Esophagus muscularis mucosa (tissue), 4 donors: ENCODE measurements around the gene PCSK4. TPM values are rescaled to one million over a fixed set of nuclear protein-coding genes. Genes with fewer than 3 reads are reported as not detected.
A peak's percentile ranks its signal among the peaks of the same experiment; 100 is the strongest.

Experiments
- DNase-seq: peaks from one replicate; pipeline ENCODE4 v3.0.0-alpha.2; 2017; ENCODE audit errors: extremely low spot score
- H3K27ac ChIP-seq, 4 donors: fragments of 200-600 bp; sonication (generic); replicated peaks in 1 of 4; 1 replicate in 3 of 4; 2 replicates in 1 of 4; pipeline ENCODE4 v1.5.1; 2016 to 2019; ENCODE audit warnings: mild to moderate bottlenecking in 1 of 4
- H3K27me3 ChIP-seq, 4 donors: fragments of 200-600 bp; sonication (generic); one replicate each; pipeline versions ENCODE4 v1.5.1 to v1.6.0; 2016 to 2019
- H3K36me3 ChIP-seq, 4 donors: fragments of 200-600 bp; sonication (generic); one replicate each; pipeline ENCODE4 v1.5.1; 2016 to 2019
- H3K4me1 ChIP-seq, 4 donors: fragments of 200-600 bp; sonication (generic); one replicate each; pipeline ENCODE4 v1.5.1; 2016 to 2019
- H3K4me3 ChIP-seq, 4 donors: fragments of 200-600 bp; sonication (generic); 1 replicate in 2 of 4; 2 replicates in 2 of 4; pipeline ENCODE4 v1.5.1; 2016 to 2019; ENCODE audit warnings: mild to moderate bottlenecking in 4 of 4, moderate library complexity in 1 of 4
- H3K9me3 ChIP-seq, 4 donors: fragments of 200-600 bp; sonication (generic); 1 replicate in 3 of 4; 2 replicates in 1 of 4; pipeline ENCODE4 v1.5.1; 2016 to 2019
- EP300 ChIP-seq: sonication (generic); formaldehyde crosslinking; IDR thresholded peaks from one replicate; pipeline ENCODE4 v1.6.1; 2017; ENCODE audit warnings: antibody characterized with exemption
- POLR2A ChIP-seq: fragments of 450-650 bp; IDR thresholded peaks from one replicate; pipeline ENCODE4 v1.6.1; 2017; ENCODE audit warnings: antibody characterized with exemption, moderate library complexity, mild to moderate bottlenecking, low read depth
- POLR2AphosphoS5 ChIP-seq, 2 donors: sonication (generic); formaldehyde crosslinking; IDR thresholded peaks; one replicate each; pipeline ENCODE4 v1.6.1; 2017; ENCODE audit warnings: antibody characterized with exemption in 2 of 2
- WGBS: methylation state at CpG from one replicate; pipeline ENCODE4 v1.1.5; 2018; 5-methylcytosine and 5-hydroxymethylcytosine counted together
- intact Hi-C: fragments of 100-400 bp; cut with DNase I; formaldehyde crosslinking; loops from one replicate; pipeline ENCODE4 v1.15.1; 2023
- total RNA-seq, 4 donors: library from RNA; depleted of rRNA; stranded (reverse); fragments of >200 nt; gene quantifications; one replicate each; pipeline versions ENCODE4 v1.1.0 to v1.2.1, GENCODE V29; 2016
- TF ChIP-seq, protein P1 (sequence below), 3 experiments: fragments of 200-600 bp in 2 of 3; fragments of 450-650 bp in 1 of 3; sonication (generic) in 2 of 3; IDR thresholded peaks; one replicate each; pipeline ENCODE4 v1.5.1; 2017 to 2019; ENCODE audit warnings: antibody characterized with exemption in 3 of 3, mild to moderate bottlenecking in 2 of 3, moderate library complexity in 1 of 3

PCSK4 gene
- total RNA-seq, 4 donors from 2014 or later, result 1.9 to 5.4 (median 3.3) TPM

DNA sequence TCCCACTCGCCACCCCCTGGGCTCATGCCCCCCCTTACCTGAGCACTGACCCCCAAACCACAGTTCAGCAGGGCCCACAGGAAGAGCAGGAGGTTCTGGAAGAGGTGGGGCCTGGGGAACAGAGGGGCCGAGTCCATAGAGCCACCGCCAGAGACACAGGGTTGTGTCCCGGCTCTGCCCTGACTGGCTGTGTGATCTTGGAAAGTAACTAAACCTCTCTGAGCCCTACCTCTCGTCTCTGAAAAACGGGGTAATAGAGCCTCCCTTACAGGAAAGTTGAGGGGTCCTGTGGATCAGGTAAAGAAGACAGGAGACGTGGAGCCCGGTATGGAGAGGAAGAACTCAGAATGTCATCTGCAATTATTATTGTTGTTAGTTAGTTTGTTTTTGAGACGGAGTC lies 20.7 kb upstream of the PCSK4 start:
- DNase-seq, result no peak
- Histone ChIP-seq H3K4me1 (peaks cover 16 to 56% (median 43%) of the 10 kb centered on the region in 4 donors), H3K27ac (peak overlapping the region in 2 of 4 donors; percentile 40 to 58), H3K4me3 (no peak overlapping the region), H3K36me3 (peaks cover 0 to 3% (median under 1%) of the 10 kb centered on the region in 4 donors), H3K27me3 (peaks cover 0 to 76% (median 15%) of the 10 kb centered on the region in 4 donors), H3K9me3 (peaks cover 0 to 4% (median 0%) of the 10 kb centered on the region in 4 donors)
- intact Hi-C loops, result loop anchor here (10.0 kb wide), 1 partner anchor 66 kb away; no protein-coding TSS in a partner anchor
- WGBS, result 59% methylated on average over 9 of the region's 9 CpGs
- no peak for TF ChIP-seq POLR2AphosphoS5 (IDR thresholded peaks at IDR 0.05)
- TF ChIP-seq EP300, result no peak
- no peak for TF ChIP-seq POLR2A
- TF ChIP-seq, protein P1, sequence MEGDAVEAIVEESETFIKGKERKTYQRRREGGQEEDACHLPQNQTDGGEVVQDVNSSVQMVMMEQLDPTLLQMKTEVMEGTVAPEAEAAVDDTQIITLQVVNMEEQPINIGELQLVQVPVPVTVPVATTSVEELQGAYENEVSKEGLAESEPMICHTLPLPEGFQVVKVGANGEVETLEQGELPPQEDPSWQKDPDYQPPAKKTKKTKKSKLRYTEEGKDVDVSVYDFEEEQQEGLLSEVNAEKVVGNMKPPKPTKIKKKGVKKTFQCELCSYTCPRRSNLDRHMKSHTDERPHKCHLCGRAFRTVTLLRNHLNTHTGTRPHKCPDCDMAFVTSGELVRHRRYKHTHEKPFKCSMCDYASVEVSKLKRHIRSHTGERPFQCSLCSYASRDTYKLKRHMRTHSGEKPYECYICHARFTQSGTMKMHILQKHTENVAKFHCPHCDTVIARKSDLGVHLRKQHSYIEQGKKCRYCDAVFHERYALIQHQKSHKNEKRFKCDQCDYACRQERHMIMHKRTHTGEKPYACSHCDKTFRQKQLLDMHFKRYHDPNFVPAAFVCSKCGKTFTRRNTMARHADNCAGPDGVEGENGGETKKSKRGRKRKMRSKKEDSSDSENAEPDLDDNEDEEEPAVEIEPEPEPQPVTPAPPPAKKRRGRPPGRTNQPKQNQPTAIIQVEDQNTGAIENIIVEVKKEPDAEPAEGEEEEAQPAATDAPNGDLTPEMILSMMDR (IDR thresholded peaks at IDR 0.05), result no peak

DNA sequence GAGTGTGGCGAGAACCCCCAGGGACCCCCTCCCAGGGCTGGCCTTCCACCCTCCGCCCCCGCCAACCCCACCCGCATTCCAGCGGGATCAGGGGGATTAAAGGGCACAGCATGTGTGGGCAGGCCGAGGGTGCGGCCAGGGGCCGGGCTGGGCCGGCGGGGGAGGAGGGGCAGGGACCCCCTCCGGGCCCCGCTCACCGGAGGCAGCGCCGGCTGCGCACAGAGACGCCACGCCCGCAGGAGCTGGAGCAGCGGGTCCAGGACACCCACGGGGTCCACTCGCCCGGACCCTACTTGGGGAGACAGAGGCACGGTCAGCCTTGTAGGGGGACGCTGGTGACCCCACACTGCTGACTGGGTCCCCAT lies 20.3 kb upstream of the PCSK4 start:
- TF ChIP-seq POLR2AphosphoS5 (IDR thresholded peaks at IDR 0.05) (no peak), EP300 (no peak), POLR2A (no peak)
- TF ChIP-seq, protein P1 (IDR thresholded peaks at IDR 0.05), result no peak
- intact Hi-C loops, result loop anchor here (10.0 kb wide), 1 partner anchor 66 kb away; no protein-coding TSS in a partner anchor
- WGBS, result 40% methylated on average over 1 of the region's 25 CpGs
- Histone ChIP-seq H3K9me3 (peaks cover 0 to 4% (median 0%) of the 10 kb centered on the region in 4 donors), H3K27ac (peak overlapping the region in 2 of 4 donors; percentile 40 to 58), H3K36me3 (peaks cover 0 to 5% (median 2%) of the 10 kb centered on the region in 4 donors), H3K27me3 (peaks cover 0 to 77% (median 15%) of the 10 kb centered on the region in 4 donors), H3K4me3 (no peak overlapping the region), H3K4me1 (peaks cover 16 to 56% (median 43%) of the 10 kb centered on the region in 4 donors)
- no peak for DNase-seq

DNA sequence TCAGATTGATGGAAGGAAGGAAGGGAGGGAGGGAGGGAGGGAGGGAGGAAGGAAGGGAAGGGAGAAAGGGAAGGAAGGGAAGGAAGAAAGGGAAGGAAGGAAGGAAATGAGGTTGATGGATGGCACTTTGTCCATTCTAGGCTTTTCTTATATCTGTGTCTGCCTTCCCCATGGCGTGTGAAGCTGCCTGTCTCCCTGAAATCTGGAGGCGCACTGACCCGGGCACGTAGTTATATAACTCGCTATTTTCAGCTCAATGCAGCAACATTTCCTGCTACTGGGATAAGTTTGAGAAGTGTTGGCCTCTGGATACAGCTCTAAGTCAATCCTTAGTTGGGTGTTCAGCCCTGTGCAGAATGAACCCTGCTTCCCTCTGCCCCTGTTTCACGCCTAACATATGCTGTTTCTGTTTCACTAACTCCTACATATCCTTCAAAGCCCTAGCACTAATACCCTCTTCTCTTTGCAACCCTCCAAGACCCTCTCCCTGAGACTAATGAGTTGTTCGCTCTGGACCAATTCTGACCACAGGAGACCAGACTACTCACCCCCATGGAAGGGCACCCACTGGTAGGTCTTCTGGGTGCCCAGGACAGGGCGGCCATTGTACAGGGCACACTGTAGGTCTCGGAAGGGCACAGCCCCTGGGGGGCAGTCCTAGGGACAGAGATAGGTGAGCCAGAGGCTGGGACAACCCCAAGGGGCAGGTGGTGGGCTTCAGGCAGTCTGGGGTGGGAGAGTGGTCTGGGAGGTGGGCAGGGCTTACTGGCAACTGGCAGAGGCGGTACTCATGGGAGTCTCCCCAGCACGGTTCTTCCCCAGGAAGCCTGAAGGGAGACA lies 19.7 kb upstream of the PCSK4 start:
- intact Hi-C loops, result loop anchor here (10.0 kb wide), 1 partner anchor 65 kb away; no protein-coding TSS in a partner anchor
- TF ChIP-seq POLR2A, result no peak
- no peak for TF ChIP-seq EP300
- TF ChIP-seq POLR2AphosphoS5 (IDR thresholded peaks at IDR 0.05), result no peak
- TF ChIP-seq, protein P1 (IDR thresholded peaks at IDR 0.05), result no peak
- peak overlapping the region in 2 of 4 donors; percentile 40 to 58 for H3K27ac ChIP-seq
- no peak overlapping the region for H3K4me3 ChIP-seq
- DNase-seq, result no peak
- peaks cover 0 to 4% (median 0%) of the 10 kb centered on the region in 4 donors for H3K9me3 ChIP-seq
- peaks cover 0 to 7% (median 3%) of the 10 kb centered on the region in 4 donors for H3K36me3 ChIP-seq
- peaks cover 0 to 75% (median 15%) of the 10 kb centered on the region in 4 donors for H3K27me3 ChIP-seq
- peaks cover 16 to 56% (median 43%) of the 10 kb centered on the region in 4 donors for H3K4me1 ChIP-seq
- 51% methylated on average over 11 of the region's 11 CpGs for WGBS

DNA sequence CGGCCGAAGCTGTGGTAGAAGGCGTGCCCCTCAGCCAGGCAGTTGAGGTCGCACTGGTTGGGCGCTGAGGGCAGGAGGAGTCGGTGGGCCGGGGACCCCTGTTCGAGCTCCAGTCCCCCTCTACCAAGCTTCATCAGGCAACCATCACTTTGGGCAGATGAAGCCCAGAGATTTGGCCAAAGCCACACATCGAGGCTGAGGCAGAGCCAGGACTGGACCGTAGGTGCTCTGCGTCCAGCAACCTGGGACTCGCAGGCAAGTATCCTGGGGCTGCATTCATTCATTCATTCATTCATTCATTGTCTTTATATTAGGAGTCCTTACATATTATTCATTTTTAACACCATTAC lies 18.3 kb upstream of the PCSK4 start:
- intact Hi-C loops, result no loop called here

More for the DNA sequence above, 18.3 kb upstream of the PCSK4 start:
- Histone ChIP-seq H3K27ac (peak overlapping the region; percentile 78 to 88 (median 82)), H3K27me3 (peaks cover 3 to 76% (median 19%) of the 10 kb centered on the region in 4 donors), H3K4me1 (peaks cover 15 to 56% (median 42%) of the 10 kb centered on the region in 4 donors), H3K36me3 (peaks cover 0 to 7% (median 3%) of the 10 kb centered on the region in 4 donors), H3K9me3 (peaks cover 0 to 4% (median 0%) of the 10 kb centered on the region in 4 donors), H3K4me3 (peak overlapping the region; percentile 49 to 60 (median 50))
- no peak for DNase-seq
- TF ChIP-seq, protein P1 (IDR thresholded peaks at IDR 0.05), result no peak
- TF ChIP-seq POLR2A (no peak), EP300 (no peak), POLR2AphosphoS5 (IDR thresholded peaks at IDR 0.05) (no peak)
- WGBS, result 18% methylated on average over 10 of the region's 12 CpGs
